MM.1S (cell line): Measurements from ENCODE around the gene RPL18.

ENCODE experiments used
- DNase-seq: peaks from one replicate; pipeline ENCODE4 v3.0.0-alpha.2; 2015
- H2AFZ ChIP-seq: fragments of 300-600 bp; sonication (generic); 2 replicates; pipeline ENCODE4 v1.6.0; 2016; ENCODE audit warnings: antibody characterized with exemption, low read length
- H3F3A ChIP-seq: fragments of 300-600 bp; sonication (generic); 2 replicates; pipeline ENCODE4 v1.6.1; 2016; ENCODE audit warnings: mild to moderate bottlenecking, antibody characterized with exemption, low read length, moderate library complexity, mixed read lengths; ENCODE audit not compliant: insufficient read depth
- H3K27ac ChIP-seq: fragments of 300-600 bp; sonication (generic); 2 replicates; pipeline ENCODE4 v1.5.1; 2016; ENCODE audit warnings: mild to moderate bottlenecking, low read length
- H3K27me3 ChIP-seq: fragments of 300-600 bp; sonication (generic); replicated peaks from 2 replicates; pipeline ENCODE4 v1.6.0; 2016; ENCODE audit warnings: low read length; ENCODE audit not compliant: insufficient read depth
- H3K36me3 ChIP-seq: fragments of 300-600 bp; sonication (generic); replicated peaks from 2 replicates; pipeline ENCODE4 v1.6.1; 2016; ENCODE audit warnings: mild to moderate bottlenecking, low read length, mixed read lengths; ENCODE audit not compliant: insufficient read depth
- H3K4me1 ChIP-seq: fragments of 300-600 bp; sonication (generic); 2 replicates; pipeline ENCODE4 v1.6.1; 2016; ENCODE audit warnings: low read length, mixed read lengths
- H3K4me2 ChIP-seq: fragments of 300-600 bp; sonication (generic); 2 replicates; pipeline ENCODE4 v1.6.0; 2016; ENCODE audit warnings: low read depth, low read length
- H3K4me3 ChIP-seq: fragments of 300-600 bp; sonication (generic); 2 replicates; pipeline ENCODE4 v1.5.1; 2016; ENCODE audit warnings: low read length, mixed read lengths
- H3K79me2 ChIP-seq: fragments of 300-600 bp; sonication (generic); 2 replicates; pipeline ENCODE4 v1.6.1; 2016; ENCODE audit warnings: mixed run types, low read length, mixed read lengths
- H3K9ac ChIP-seq: fragments of 300-600 bp; sonication (generic); 2 replicates; pipeline ENCODE4 v1.6.1; 2016; ENCODE audit warnings: low read length, mixed read lengths
- H3K9me2 ChIP-seq: fragments of 300-600 bp; sonication (generic); replicated peaks from 2 replicates; pipeline ENCODE4 v1.6.1; 2016; ENCODE audit warnings: mild to moderate bottlenecking, low read length, mixed read lengths; ENCODE audit not compliant: insufficient read depth
- H3K9me3 ChIP-seq: fragments of 300-600 bp; sonication (generic); replicated peaks from 2 replicates; pipeline ENCODE4 v1.6.1; 2016; ENCODE audit warnings: mild to moderate bottlenecking, low read length, mixed read lengths; ENCODE audit not compliant: insufficient read depth
- H4K20me1 ChIP-seq: fragments of 300-600 bp; sonication (generic); 2 replicates; pipeline ENCODE4 v1.6.1; 2016; ENCODE audit warnings: mild to moderate bottlenecking, low read length, moderate library complexity, mixed read lengths; ENCODE audit not compliant: insufficient read depth
- CTCF ChIP-seq: fragments of 300-600 bp; sonication (generic); IDR thresholded peaks from 2 replicates; pipeline ENCODE4 v1.5.1; 2016; ENCODE audit warnings: antibody characterized with exemption, low read length, mixed read lengths
- EZH2 ChIP-seq: fragments of 300-600 bp; sonication (generic); optimal IDR thresholded peaks from 2 replicates; pipeline ENCODE3; 2017; ENCODE audit warnings: low read depth, mild to moderate bottlenecking, antibody characterized with exemption, low read length, mixed read lengths
- EZH2phosphoT487 ChIP-seq: fragments of 300-600 bp; sonication (generic); IDR thresholded peaks from 2 replicates; pipeline ENCODE4 v1.6.1; 2018; ENCODE audit warnings: antibody characterized with exemption, low read length

RPL18 gene

GRCh38 chr19:48613852-48614435, 5.0 kb downstream of the RPL18 start:
- H3K9me2 ChIP-seq, result no peaks in the 10 kb centered on the region
- no peak overlapping the region for H3K4me3 ChIP-seq
- no peaks in the 10 kb centered on the region for H3K27me3 ChIP-seq
- no peaks in the 10 kb centered on the region for H3K9me3 ChIP-seq
- peaks cover 28% of the 10 kb centered on the region for H4K20me1 ChIP-seq
- H3F3A ChIP-seq, result peaks cover 33% of the 10 kb centered on the region
- no peak for DNase-seq
- H3K4me2 ChIP-seq, result no peak overlapping the region
- no peak overlapping the region for H3K27ac ChIP-seq
- H2AFZ ChIP-seq, result no peak overlapping the region
- H3K4me1 ChIP-seq, result peaks cover 9% of the 10 kb centered on the region; the same call in 1 of the 2 replicates
- no peak overlapping the region for H3K9ac ChIP-seq
- peaks cover 19% of the 10 kb centered on the region for H3K36me3 ChIP-seq
- peaks cover 29% of the 10 kb centered on the region for H3K79me2 ChIP-seq
- no peak for TF ChIP-seq EZH2
- TF ChIP-seq EZH2phosphoT487, result no peak
- TF ChIP-seq CTCF, result no peak

DNA sequence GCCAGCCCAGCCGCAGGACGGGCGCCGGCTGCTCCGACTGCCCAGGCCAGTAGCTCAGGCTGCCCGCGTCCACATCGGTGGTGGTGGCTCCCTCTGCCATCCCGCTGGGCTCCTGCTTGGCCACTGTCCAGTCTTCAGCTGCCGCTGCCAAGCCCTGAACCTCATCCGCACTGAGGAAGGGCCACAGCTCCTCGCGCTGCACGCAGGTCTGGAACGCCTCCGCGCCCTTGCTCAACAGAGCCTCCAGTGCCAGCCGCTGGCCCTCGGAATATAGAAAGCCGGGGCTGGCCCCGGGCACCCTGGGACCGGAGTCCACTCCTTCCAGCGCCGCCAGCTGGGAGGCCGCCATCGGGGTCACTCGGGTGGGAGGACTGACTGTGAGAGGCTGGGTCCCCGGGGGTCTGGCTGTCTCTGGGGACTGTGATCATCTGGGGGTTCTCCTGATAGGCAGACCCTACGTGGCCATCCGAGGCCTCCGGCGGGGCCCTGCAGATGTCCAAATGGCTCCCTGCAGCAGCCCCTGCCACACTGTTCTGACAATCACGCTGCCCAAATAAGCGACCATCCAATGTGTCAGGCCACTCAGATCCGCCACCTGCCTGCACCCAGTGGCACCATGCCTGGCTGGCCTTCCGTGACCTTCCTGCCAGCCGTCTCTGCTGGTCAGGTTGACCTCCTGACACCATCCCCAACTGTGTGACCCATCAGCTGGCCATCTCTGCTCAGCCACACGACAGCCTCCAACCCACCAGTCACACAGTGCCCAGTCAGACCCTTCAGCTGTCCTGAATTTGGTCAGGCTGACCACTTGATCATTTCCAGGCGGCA, 5.7 kb downstream of the RPL18 start:
- Histone ChIP-seq H3K9me2 (no peaks in the 10 kb centered on the region), H3K9me3 (no peaks in the 10 kb centered on the region), H3K27ac (no peak overlapping the region), H3K79me2 (peaks cover 22% of the 10 kb centered on the region), H4K20me1 (peaks cover 28% of the 10 kb centered on the region), H3K36me3 (peaks cover 19% of the 10 kb centered on the region), H3K4me3 (no peak overlapping the region), H3K4me2 (no peak overlapping the region), H2AFZ (no peak overlapping the region), H3K27me3 (no peaks in the 10 kb centered on the region), H3K4me1 (peaks cover 9% of the 10 kb centered on the region; the same call in 1 of the 2 replicates), H3F3A (peaks cover 32% of the 10 kb centered on the region), H3K9ac (no peak overlapping the region)
- no peak for DNase-seq
- TF ChIP-seq EZH2phosphoT487 (no peak), EZH2 (no peak), CTCF (no peak)

GRCh38 chr19:48611872-48612271, 7.1 kb downstream of the RPL18 start:
- Histone ChIP-seq H3K4me2 (no peak overlapping the region), H3K36me3 (peaks cover 14% of the 10 kb centered on the region), H3K4me1 (no peaks in the 10 kb centered on the region), H3F3A (peaks cover 19% of the 10 kb centered on the region), H3K9me2 (no peaks in the 10 kb centered on the region), H3K4me3 (no peak overlapping the region), H3K27me3 (peaks cover 6% of the 10 kb centered on the region), H3K27ac (no peak overlapping the region), H4K20me1 (peaks cover 16% of the 10 kb centered on the region), H3K79me2 (peaks cover 8% of the 10 kb centered on the region), H2AFZ (no peak overlapping the region), H3K9me3 (no peaks in the 10 kb centered on the region), H3K9ac (no peak overlapping the region)
- no peak for DNase-seq
- TF ChIP-seq EZH2phosphoT487, result no peak
- no peak for TF ChIP-seq EZH2
- TF ChIP-seq CTCF, result no peak
